Measurements from ENCODE around the gene SLC7A4.

GRCh38 chr22:20985720-20986119 is 46.6 kb downstream of the SLC7A4 start:
- no peak for TF ChIP-seq EZH2 (IDR thresholded peaks at IDR 0.05)
- TF ChIP-seq CTCF (IDR thresholded peaks at IDR 0.05) = no peak

Data from neural progenitor cell (in vitro differentiated cells).